ENCODE data around the gene KRT72. TPM values are rescaled to one million over a fixed set of nuclear protein-coding genes. Genes with fewer than 3 reads are reported as not detected.

The KRT72 gene
- total and polyA plus RNA-seq, 2 donors (not counting 3 experiments of a cell fraction or from before 2014, with no cell fraction given) = not detected

- no TSS peak for BruUV-seq (replicated peaks)
- Histone ChIP-seq H2AFZ (ENCODE audit: low read depth, low read length) (no peak overlapping the region), H3K4me1 (ENCODE audit: control insufficient read depth, extremely low read depth, insufficient read depth, low read length) (no peaks in the 10 kb centered on the region), H3K9ac (replicated peaks; ENCODE audit: extremely low read depth, insufficient read depth, low read length) (no peak overlapping the region), H3K9me1 (replicated peaks; ENCODE audit: control insufficient read depth, extremely low read depth, insufficient read depth, low read length) (no peaks in the 10 kb centered on the region), H3K27ac (ENCODE audit: insufficient read depth, low read depth, low read length) (no peak overlapping the region), H3K4me2 (ENCODE audit: insufficient read depth, low read length) (no peak overlapping the region), H3K9me3 (replicated peaks; ENCODE audit: control insufficient read depth, insufficient read depth, low read length) (no peaks in the 10 kb centered on the region), H3K27me3 (ENCODE audit: control insufficient read depth in 2 of 2, insufficient read depth in 2 of 2, low read length in 2 of 2) (peaks cover 0 to 3% of the 10 kb centered on the region in 2 experiments), H3K79me2 (ENCODE audit: control insufficient read depth, insufficient read depth, low read length) (no peaks in the 10 kb centered on the region), H3K36me3 (ENCODE audit: control insufficient read depth in 2 of 2, extremely low read depth in 1 of 2, insufficient read depth in 2 of 2, low read length in 2 of 2) (no peaks in the 10 kb centered on the region), H4K20me1 (replicated peaks; ENCODE audit: control insufficient read depth, extremely low read depth, insufficient read depth, low read length) (no peaks in the 10 kb centered on the region), H3K4me3 (replicated peaks in 1 of 3; ENCODE audit: insufficient read depth in 1 of 3, low read depth in 1 of 3, low read length in 3 of 3) (no peak overlapping the region)
- no peak for TF ChIP-seq CTCF (IDR thresholded peaks at IDR 0.05; ENCODE audit: extremely low read depth in 1 of 2, insufficient read depth in 1 of 2, low read depth in 1 of 2, low read length in 2 of 2)
- TF ChIP-seq JUN (IDR thresholded peaks at IDR 0.05; ENCODE audit: borderline replicate concordance, insufficient read depth, insufficient read length, low read depth) = no peak
- TF ChIP-seq GATA2 (IDR thresholded peaks at IDR 0.05; ENCODE audit: insufficient read depth, insufficient read length, low read depth, low read length) = no peak
- no peak for TF ChIP-seq EZH2 (IDR thresholded peaks at IDR 0.05; ENCODE audit: borderline replicate concordance, low read depth, low read length, severe bottlenecking)
- no peak for TF ChIP-seq POLR2A (IDR thresholded peaks at IDR 0.05; ENCODE audit: low read depth, low read length)
- TF ChIP-seq MAX (IDR thresholded peaks at IDR 0.05; ENCODE audit: insufficient read depth, insufficient read length) = no peak
- no peak for TF ChIP-seq MYC (IDR thresholded peaks at IDR 0.05; ENCODE audit: low read depth, low read length)
- TF ChIP-seq FOS (IDR thresholded peaks at IDR 0.05; ENCODE audit: borderline replicate concordance, insufficient read depth, low read length) = no peak
- no peak for TF ChIP-seq POLR2AphosphoS5 (IDR thresholded peaks at IDR 0.05; ENCODE audit: insufficient read depth, low read depth, low read length)
- ChIA-PET CTCF (no interaction called here), POLR2A (no interaction called here)
- dilution Hi-C loops (cut with MboI; ENCODE audit: extremely low pct_ligation_motif_present, low sequenced_read_pairs) (no loop called here), intact Hi-C loops (cut with micrococcal nuclease) (no loop called here)
- DNase-seq (ENCODE audit: low read depth, low spot score) (no peak), FAIRE-seq (no peak)
These were observed 7.8 kb upstream of the KRT72 start for GRCh38 chr12:52608826-52609630.
